Activated CD4-positive, alpha-beta memory T cell treated with anti-CD3 and anti-CD28 coated beads for 36 hours (primary cell): Measurements from ENCODE around the gene CREB3. TPM values are rescaled to one million over a fixed set of nuclear protein-coding genes. Genes with fewer than 3 reads are reported as not detected.

Experiments
- CTCF ChIA-PET: fragments of 350-600 bp; sonication (Branson Sonifier 250); formaldehyde crosslinking; loops from one replicate; lab custom pipeline; 2021; ENCODE audit warnings: antibody characterized with exemption, inconsistent platforms; lab: Charles Lee
- POLR2A ChIA-PET: fragments of 350-600 bp; sonication (Branson Sonifier 250); formaldehyde crosslinking; loops from one replicate; lab custom pipeline; 2021; ENCODE audit warnings: antibody characterized with exemption; lab: Charles Lee
- DNase-seq: peaks from one replicate; pipeline ENCODE4 v3.0.0-alpha.2; 2020
- H3K27ac Mint-ChIP-seq: one replicate; pipeline ENCODE4 v1.8.0; 2021; ENCODE audit warnings: mixed read lengths
- H3K27me3 Mint-ChIP-seq: one replicate; pipeline ENCODE4 v1.8.0; 2021; ENCODE audit warnings: mixed read lengths
- H3K36me3 Mint-ChIP-seq: one replicate; pipeline ENCODE4 v1.8.0; 2021; ENCODE audit warnings: mixed read lengths
- H3K4me1 Mint-ChIP-seq: one replicate; pipeline ENCODE4 v1.8.0; 2021; ENCODE audit warnings: low read depth, mixed read lengths
- H3K4me3 Mint-ChIP-seq: one replicate; pipeline ENCODE4 v1.8.0; 2021; ENCODE audit warnings: mild to moderate bottlenecking, mixed read lengths
- H3K9me3 Mint-ChIP-seq: one replicate; pipeline ENCODE4 v1.8.0; 2021; ENCODE audit warnings: mixed read lengths
- intact Hi-C: fragments of 100-400 bp; cut with micrococcal nuclease; formaldehyde crosslinking; loops from one replicate; pipeline ENCODE4 v1.15.1; 2023
- total RNA-seq, 2 experiments: library from RNA; stranded (reverse); gene quantifications; one replicate each; pipeline ENCODE4 v1.2.3, GENCODE V29; 2021

The CREB3 gene
- total RNA-seq, 2 experiments from 2014 or later: 27.7 to 29.9 TPM

DNA sequence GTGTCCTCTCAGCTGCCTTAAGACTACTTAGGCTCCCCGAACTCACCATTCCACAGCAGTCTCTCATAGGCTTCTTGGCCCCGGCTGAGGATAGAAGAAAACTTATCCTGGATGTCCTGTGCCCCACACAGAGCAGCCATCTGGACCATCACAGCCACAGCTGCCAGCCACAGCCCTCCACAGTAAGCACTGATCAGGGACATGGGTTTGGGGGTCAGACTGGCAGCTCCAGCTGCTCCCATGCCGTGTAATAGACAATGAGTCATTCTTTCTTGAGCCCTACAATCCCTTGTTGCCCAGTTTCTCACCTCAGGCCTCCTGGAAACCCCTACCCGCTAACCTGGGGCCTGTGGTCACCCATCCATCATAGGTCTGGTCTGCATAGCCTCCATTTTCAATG lies 5.7 kb downstream of the CREB3 start:
- Mint-ChIP-seq H3K4me3 (no peak overlapping the region), H3K27me3 (no peaks in the 10 kb centered on the region), H3K9me3 (no peaks in the 10 kb centered on the region), H3K27ac (no peak overlapping the region), H3K36me3 (peaks cover 41% of the 10 kb centered on the region), H3K4me1 (peaks cover 25% of the 10 kb centered on the region)
- no peak for DNase-seq
- intact Hi-C loops: loop anchor here (10.0 kb wide), 1 partner anchor 663 kb away; the partner anchor contains the start of genes FANCG and VCP
- ChIA-PET POLR2A (interaction anchor here (1.3 kb wide), 1 partner anchor 9 kb away, joined by 3 read pairs; no protein-coding TSS in a partner anchor), CTCF (interaction anchor here (1.2 to 2.4 kb wide), 4 partner anchors 11 to 134 kb away, joined by 3 to 11 read pairs (median 7); partner anchors contain the start of genes GBA2 and RGP1)

DNA sequence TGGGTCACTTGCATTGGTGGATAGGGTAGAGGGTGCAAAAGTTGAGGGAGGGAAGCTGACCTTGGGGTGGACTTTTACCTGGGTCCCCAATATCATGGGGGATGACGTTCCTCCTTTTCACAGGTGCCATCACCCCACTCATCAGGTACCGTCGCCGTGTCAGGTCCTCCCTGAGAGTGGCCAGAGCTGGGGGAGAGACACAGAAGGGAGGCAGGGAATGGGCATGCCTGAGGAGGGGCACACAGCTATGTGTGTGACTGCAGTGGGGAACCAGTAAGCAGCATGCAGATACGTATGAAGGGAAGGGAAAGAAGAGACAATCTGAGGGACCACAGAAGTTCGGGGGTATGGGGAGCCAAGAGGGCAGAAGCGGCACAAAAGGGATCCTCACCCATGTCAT lies 6.5 kb downstream of the CREB3 start:
- H3K4me3 Mint-ChIP-seq: no peak overlapping the region
- ChIA-PET POLR2A (interaction anchor here (1.2 kb wide), 1 partner anchor 133 kb away, joined by 3 read pairs; no protein-coding TSS in a partner anchor), CTCF (interaction anchor here (1.4 to 2.4 kb wide), 3 partner anchors 10 to 17 kb away, joined by 4 to 11 read pairs (median 10); partner anchors contain the start of genes GBA2 and RGP1)
- peaks cover 45% of the 10 kb centered on the region for H3K36me3 Mint-ChIP-seq
- H3K27me3 Mint-ChIP-seq: no peaks in the 10 kb centered on the region
- H3K4me1 Mint-ChIP-seq: peaks cover 18% of the 10 kb centered on the region
- DNase-seq: no peak
- intact Hi-C loops: loop anchor here (10.0 kb wide), 1 partner anchor 664 kb away; the partner anchor contains the start of genes FANCG and VCP
- no peaks in the 10 kb centered on the region for H3K9me3 Mint-ChIP-seq
- no peak overlapping the region for H3K27ac Mint-ChIP-seq

DNA sequence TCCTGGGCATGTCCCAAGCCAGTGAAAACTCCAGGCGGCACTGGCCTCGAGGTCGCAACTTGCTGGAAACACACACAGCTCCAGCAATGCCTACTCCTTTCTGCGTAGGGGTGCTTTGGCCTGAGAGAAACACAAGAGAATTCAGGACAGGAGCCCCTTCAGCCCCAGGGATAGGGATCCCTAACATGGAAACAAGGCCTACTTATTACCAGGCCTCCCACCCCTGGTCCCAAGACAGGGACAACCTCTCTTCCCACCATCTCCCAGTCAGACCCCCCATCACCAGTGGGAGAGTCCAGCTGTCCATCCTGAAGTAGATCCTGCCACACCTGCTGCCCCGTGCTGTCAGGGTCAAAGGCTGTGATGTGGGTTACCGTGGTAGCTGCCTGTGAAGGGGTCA lies 7.8 kb downstream of the CREB3 start:
- Mint-ChIP-seq H3K27me3 (no peaks in the 10 kb centered on the region), H3K9me3 (no peaks in the 10 kb centered on the region), H3K4me3 (no peak overlapping the region), H3K4me1 (peaks cover 13% of the 10 kb centered on the region), H3K27ac (no peak overlapping the region), H3K36me3 (peaks cover 41% of the 10 kb centered on the region)
- POLR2A ChIA-PET: no interaction called here
- CTCF ChIA-PET: interaction anchor here (2.2 kb wide), 1 partner anchor 9 kb away, joined by 11 read pairs; the partner anchor contains the start of genes GBA2 and RGP1
- intact Hi-C loops: no loop called here
- DNase-seq: no peak

GRCh38 chr9:35741740-35742139 lies 9.3 kb downstream of the CREB3 start:
- Mint-ChIP-seq H3K27ac (no peak overlapping the region), H3K4me1 (peaks cover 24% of the 10 kb centered on the region), H3K9me3 (no peaks in the 10 kb centered on the region), H3K27me3 (no peaks in the 10 kb centered on the region), H3K36me3 (peaks cover 40% of the 10 kb centered on the region), H3K4me3 (no peak overlapping the region)
- POLR2A ChIA-PET: interaction anchor here (1.2 kb wide), 1 partner anchor 16 kb away, joined by 4 read pairs; no protein-coding TSS in a partner anchor
- intact Hi-C loops: no loop called here
- CTCF ChIA-PET: no interaction called here
- no peak for DNase-seq

- Mint-ChIP-seq H3K4me1 (peaks cover 37% of the 10 kb centered on the region), H3K36me3 (peaks cover 32% of the 10 kb centered on the region), H3K27me3 (no peaks in the 10 kb centered on the region), H3K4me3 (no peak overlapping the region), H3K9me3 (no peaks in the 10 kb centered on the region), H3K27ac (no peak overlapping the region)
- POLR2A ChIA-PET: interaction anchor here (2.8 kb wide), 1 partner anchor 11 kb away, joined by 5 read pairs; the partner anchor contains the start of gene CREB3
- no peak for DNase-seq
- intact Hi-C loops: no loop called here
- CTCF ChIA-PET: interaction anchor here (0.6 to 1.7 kb wide), 2 partner anchors 9 to 13 kb away, joined by 3 to 9 read pairs; no protein-coding TSS in a partner anchor
Measured at GRCh38 chr9:35743452-35743851, 11.0 kb downstream of the CREB3 start.

- H3K36me3 Mint-ChIP-seq: peaks cover 26% of the 10 kb centered on the region
- no peak overlapping the region for H3K4me3 Mint-ChIP-seq
- ChIA-PET POLR2A (interaction anchor here (2.8 kb wide), 1 partner anchor 11 kb away, joined by 5 read pairs; the partner anchor contains the start of gene CREB3), CTCF (interaction anchor here (0.6 to 6.2 kb wide), 4 partner anchors 8 to 129 kb away, joined by 3 to 82 read pairs (median 6); no protein-coding TSS in a partner anchor)
- H3K27ac Mint-ChIP-seq: no peak overlapping the region
- no peak for DNase-seq
- no peaks in the 10 kb centered on the region for H3K27me3 Mint-ChIP-seq
- H3K9me3 Mint-ChIP-seq: no peaks in the 10 kb centered on the region
- intact Hi-C loops: no loop called here
- H3K4me1 Mint-ChIP-seq: peaks cover 37% of the 10 kb centered on the region
Measured at GRCh38 chr9:35743880-35744518, 11.5 kb downstream of the CREB3 start.

GRCh38 chr9:35745569-35745968 lies 13.1 kb downstream of the CREB3 start:
- Mint-ChIP-seq H3K4me3 (no peak overlapping the region), H3K27me3 (no peaks in the 10 kb centered on the region), H3K27ac (no peak overlapping the region), H3K4me1 (peaks cover 47% of the 10 kb centered on the region), H3K36me3 (peaks cover 21% of the 10 kb centered on the region), H3K9me3 (no peaks in the 10 kb centered on the region)
- ChIA-PET POLR2A (interaction anchor here (2.8 kb wide), 1 partner anchor 13 kb away, joined by 5 read pairs; the partner anchor contains the start of gene CREB3), CTCF (interaction anchor here (0.6 to 6.2 kb wide), 5 partner anchors 10 to 1482 kb away, joined by 3 to 82 read pairs (median 4); partner anchors contain the start of genes CREB3 and TLN1)
- intact Hi-C loops: no loop called here
- DNase-seq: no peak

DNA sequence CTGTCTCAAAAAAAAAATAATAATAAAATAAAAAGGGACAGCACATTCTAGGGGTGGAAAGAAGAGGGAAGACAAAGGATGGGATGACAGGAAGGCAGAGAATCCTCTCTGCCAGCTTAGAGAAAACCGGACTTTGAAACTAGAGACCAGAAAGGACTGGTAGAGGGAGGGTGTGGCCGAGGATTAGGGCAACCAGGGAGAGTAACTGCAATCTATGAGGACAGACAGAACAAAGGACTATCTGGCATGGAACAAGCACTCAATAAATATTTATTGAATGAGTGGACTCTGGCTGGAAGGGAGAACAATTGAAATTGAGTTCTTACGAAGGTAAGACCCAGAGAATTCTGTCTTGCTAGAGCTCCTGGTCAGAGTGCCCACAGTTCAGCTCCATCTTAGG lies 14.1 kb downstream of the CREB3 start:
- ChIA-PET POLR2A (interaction anchor here (0.7 kb wide), 1 partner anchor 9 kb away, joined by 3 read pairs; no protein-coding TSS in a partner anchor), CTCF (interaction anchor here (2.8 to 6.2 kb wide), 4 partner anchors 10 to 99 kb away, joined by 10 to 82 read pairs (median 40); partner anchors contain the start of genes CREB3 and TLN1)
- Mint-ChIP-seq H3K4me3 (peak overlapping the region; percentile 84), H3K27ac (no peak overlapping the region), H3K4me1 (peaks cover 45% of the 10 kb centered on the region), H3K36me3 (peaks cover 21% of the 10 kb centered on the region), H3K27me3 (no peaks in the 10 kb centered on the region), H3K9me3 (no peaks in the 10 kb centered on the region)
- DNase-seq: no peak
- intact Hi-C loops: no loop called here

DNA sequence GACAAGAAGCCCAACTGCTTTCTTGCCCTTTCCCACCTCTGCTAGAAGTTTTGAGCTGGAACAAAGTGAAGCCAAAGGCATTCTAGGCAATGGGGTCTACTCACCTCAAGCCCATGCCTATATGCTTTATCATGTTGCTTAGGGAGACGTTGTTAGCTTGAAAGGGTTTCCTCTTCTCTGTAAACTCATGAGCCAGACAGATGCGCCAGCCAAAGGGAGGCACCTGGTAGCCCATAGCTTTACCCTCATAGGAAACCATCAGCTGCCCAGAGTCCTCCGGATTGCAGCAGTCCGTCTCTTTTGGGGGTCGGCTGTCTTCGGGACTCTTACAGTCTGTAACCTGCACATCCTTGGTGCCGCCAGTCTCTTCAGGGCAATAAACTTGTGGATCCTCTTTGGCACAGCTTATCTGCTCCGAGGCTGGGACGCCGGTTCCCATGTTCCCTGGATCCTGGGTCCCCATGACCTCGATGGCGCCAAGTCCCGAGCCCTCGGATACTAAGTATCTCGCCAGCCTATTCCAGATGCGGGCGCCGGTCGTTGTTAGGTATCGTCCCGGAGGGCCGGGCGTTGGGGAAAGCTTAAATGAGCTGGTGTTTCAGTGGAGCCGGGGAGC lies 15.9 kb downstream of the CREB3 start:
- peak; percentile 27 for DNase-seq
- Mint-ChIP-seq H3K4me1 (peaks cover 37% of the 10 kb centered on the region), H3K27me3 (no peaks in the 10 kb centered on the region), H3K4me3 (peak overlapping the region; percentile 84), H3K9me3 (no peaks in the 10 kb centered on the region), H3K27ac (peak overlapping the region; percentile 43), H3K36me3 (peaks cover 18% of the 10 kb centered on the region)
- ChIA-PET CTCF (interaction anchor here (0.7 to 6.2 kb wide), 16 partner anchors 8 to 145 kb away, joined by 3 to 82 read pairs (median 6); partner anchors contain the start of genes CCDC107, CREB3, RMRP and TLN1), POLR2A (interaction anchor here (0.7 to 3.1 kb wide), 4 partner anchors 13 to 20 kb away, joined by 3 to 20 read pairs (median 10); partner anchors contain the start of genes CREB3 and TLN1)
- intact Hi-C loops: loop anchor here (1.0 kb wide), 2 partner anchors 12 to 16 kb away; partner anchors contain the start of genes CREB3 and TLN1

DNA sequence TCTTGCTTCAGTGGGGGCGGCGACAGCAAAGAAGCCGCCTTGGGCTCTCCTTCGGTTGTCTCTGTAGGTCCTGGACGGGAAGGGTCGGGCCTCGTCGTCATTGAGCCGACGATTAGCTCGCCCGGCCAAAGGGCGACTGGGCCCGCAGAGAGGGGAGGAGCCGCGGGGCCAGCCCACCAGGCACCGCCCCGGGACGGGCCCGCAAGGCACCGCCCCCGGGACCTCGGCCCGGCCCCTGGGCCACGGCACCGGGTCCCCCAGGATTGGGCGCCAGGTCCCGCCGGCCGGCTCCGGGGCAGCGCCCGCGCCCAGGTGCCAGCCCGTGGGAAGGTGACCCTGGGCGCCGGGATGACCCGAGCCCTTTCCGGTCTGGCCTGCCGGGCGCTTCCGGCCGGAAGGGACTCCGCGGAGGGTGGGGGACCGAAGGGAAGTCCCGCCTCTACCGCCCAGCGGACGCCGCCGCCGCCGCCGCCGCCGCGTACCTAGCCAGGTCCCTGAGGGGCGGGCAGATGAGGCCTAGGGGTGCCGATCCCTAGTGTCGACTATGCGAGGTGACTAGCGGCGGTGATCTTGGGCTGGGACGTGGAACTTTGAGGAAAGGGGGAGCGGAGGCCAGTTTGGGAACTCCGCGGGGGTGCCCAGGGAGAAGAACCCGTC lies 16.5 kb downstream of the CREB3 start, which contains the start of the genes GBA2 and RGP1:
Gene GBA2 (minus strand): TSS at position 371 of the 657 bp plus-strand sequence. CDS start 524 bp downstream, outside the sequence.
Gene RGP1 (plus strand): TSS at position 430 of the 657 bp plus-strand sequence. CDS start 469 bp downstream, outside the sequence.
- DNase-seq: peak; percentile 82
- H3K27ac Mint-ChIP-seq: peak within 1 kb of the TSS; percentile 88
- H3K36me3 Mint-ChIP-seq: peaks cover 16% of the 10 kb centered on the region
- peak within 1 kb of the TSS; percentile 93 for H3K4me3 Mint-ChIP-seq
- ChIA-PET CTCF (interaction anchor here (0.6 to 6.2 kb wide), 17 partner anchors 7 to 156 kb away, joined by 3 to 82 read pairs (median 6); partner anchors contain the start of genes CCDC107, CREB3, RMRP and TLN1), POLR2A (interaction anchor here (2.2 to 3.1 kb wide), 3 partner anchors 13 to 21 kb away, joined by 10 to 20 read pairs (median 11); partner anchors contain the start of genes CREB3 and TLN1)
- H3K9me3 Mint-ChIP-seq: no peaks in the 10 kb centered on the region
- no peaks in the 10 kb centered on the region for H3K27me3 Mint-ChIP-seq
- intact Hi-C loops: loop anchor here (1.0 kb wide), 3 partner anchors 8 to 17 kb away; partner anchors contain the start of genes CREB3 and TLN1
- H3K4me1 Mint-ChIP-seq: peaks cover 37% of the 10 kb centered on the region
